Suppressor macrophage treated with lipopolysaccharide for 1 hour (primary cell): ENCODE data around the gene RBBP8.

Source experiments
- DNase-seq, 3 donors: peaks; one replicate each; pipeline ENCODE4 v3.0.0-alpha.2; 2020 to 2022

Gene RBBP8

DNA sequence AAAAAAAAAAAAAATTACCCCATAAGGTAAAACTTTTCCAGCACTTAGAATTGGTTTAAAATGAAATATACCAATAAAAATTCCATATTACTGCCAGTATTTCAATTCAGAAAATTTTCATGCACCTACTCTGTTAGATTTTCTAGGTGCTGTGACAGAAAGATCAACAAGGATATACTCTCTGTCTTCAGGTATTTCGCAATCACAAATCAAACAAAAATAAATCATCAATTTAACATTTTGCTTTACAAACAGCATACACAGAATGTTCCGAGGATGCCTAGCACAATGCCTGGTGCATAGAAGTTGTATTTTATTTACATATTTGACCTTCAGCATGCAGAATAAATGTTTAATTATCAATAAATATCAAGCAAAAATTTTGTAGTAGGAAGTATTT lies 66.5 kb downstream of the RBBP8 start:
- no peak for DNase-seq

- DNase-seq: no peak
Measured at GRCh38 chr18:23003289-23003688, 70.2 kb downstream of the RBBP8 start.

DNA sequence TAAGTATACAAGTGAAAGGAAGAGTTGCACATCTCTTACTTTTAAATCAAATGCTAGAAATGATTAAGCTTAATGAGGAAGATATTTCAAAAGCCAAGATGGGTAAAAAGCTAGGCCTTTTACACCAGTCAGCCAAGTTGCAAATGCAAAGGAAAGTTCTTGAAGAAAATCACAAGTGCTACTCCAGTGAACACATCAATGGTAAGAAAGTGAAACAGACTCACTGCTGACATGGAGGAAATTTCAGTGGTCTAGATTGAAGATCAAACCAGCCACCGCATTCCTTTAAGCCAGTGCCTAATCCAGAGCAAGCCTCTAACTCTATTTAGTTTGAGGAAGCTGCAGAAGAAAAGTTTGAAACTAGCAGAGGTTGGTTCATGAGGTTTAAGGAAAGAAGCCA lies 79.1 kb downstream of the RBBP8 start:
- no peak for DNase-seq

- DNase-seq: no peak
Measured at GRCh38 chr18:23020555-23021294, 87.6 kb downstream of the RBBP8 start.

DNA sequence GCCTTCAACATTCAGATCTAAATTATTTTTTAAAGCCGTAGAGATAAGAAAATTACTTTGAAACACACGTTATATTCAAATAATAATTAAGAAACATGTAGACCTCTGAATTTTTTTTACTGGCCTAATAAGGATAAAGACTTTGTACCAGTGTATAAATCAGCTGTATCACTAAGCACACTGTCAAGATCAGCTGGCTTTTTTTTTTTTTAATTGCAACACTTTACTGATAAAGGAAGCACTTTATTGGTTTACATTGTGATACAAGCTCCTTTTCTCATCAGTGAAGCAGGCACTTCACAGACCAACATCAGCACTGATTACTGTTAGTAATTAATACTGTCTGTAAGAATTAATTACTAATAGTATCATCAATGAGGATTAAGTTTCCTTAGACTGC lies 88.5 kb downstream of the RBBP8 start:
- no peak for DNase-seq

DNA sequence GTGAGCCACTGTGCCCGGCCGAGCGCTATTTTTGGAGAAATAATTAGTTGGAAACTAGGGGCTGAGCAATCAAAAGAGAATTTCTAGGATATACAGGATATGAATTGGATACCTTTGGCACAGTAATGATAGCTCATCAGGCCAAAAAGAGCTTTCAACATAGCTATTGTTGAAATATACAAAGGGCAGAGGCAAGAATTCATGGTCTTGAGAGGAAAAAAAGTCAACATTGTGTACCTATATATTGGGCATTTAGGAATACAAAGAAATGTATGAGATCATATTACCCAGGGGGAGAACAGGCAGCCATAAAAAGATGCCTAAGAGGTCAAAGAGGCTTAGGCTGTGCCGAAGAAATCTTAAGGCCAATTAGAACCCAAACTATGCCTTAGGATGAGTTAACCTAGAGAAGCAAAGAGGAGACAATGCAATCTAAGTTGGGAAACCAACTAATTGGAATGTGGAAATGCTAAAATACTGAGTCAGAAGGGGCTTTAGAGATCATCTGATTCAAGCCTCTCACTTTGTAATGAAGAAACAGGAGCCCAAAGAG lies 99.0 kb downstream of the RBBP8 start:
- peak in 1 of 3 donors; percentile 35 for DNase-seq

DNA sequence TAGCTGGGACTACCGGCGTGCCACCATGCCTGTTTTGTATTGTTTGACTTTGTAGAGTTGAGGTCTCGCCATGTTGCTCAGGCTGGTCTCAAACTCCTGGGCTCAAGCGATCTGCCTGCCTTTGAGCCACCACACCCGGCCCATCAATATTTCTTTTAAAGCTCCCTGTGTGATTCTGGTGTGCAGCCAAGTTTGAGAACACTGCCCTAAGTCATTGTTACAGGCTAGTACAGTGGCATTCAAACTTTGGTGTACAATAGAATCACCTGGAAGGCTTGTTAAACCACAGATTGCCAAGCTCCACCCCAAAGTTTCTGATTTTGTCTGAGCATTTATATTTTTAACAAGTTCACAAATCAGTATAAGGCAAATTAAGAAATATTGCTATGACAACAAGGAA lies 99.9 kb downstream of the RBBP8 start:
- no peak for DNase-seq

DNA sequence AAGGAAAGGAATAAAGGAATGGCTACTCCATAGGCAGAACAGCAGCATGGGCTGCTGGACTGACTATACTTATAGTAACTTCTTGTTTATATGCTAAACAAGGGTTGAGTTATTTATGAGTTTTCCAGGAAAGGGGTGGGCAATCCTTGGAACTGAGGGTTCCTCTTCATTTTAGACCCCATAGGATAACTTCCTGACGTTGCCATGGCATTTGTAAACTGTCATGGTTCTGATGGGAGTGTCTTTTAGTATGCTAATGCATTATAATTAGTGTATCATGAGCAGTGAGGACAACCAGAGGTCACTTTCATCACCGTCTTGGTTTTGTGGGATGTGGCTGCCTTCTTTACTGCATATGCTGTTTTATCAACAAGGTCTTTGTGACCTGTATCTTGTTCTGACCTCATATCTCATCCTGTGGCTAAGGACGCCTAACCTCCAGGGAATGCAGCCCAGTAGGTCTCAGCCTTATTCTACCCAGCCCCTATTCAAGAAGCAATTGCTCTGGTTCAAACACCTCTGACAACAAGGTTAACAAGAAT lies 103.6 kb downstream of the RBBP8 start:
- no peak for DNase-seq

- no peak for DNase-seq
Measured at GRCh38 chr18:23037646-23038045, 104.5 kb downstream of the RBBP8 start.

DNA sequence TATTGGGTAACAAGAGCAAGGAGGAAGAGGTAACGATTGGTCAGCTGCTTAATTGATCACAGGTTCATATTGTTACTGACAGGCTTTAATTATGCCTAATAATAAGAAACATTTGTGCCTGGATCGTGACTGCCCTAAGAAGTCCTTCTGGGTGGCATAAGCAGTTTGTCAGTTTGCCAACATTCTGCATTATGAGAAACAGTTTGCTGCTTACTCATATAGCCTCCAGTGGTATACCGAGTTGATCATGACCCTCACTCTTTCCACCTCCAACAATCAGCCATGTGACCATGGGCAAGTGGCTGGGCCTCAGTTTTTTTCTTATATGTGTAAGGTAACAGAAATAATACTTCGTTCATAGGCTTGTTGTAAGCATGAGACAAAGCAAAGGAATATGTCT lies 105.6 kb downstream of the RBBP8 start:
- DNase-seq: no peak

DNA sequence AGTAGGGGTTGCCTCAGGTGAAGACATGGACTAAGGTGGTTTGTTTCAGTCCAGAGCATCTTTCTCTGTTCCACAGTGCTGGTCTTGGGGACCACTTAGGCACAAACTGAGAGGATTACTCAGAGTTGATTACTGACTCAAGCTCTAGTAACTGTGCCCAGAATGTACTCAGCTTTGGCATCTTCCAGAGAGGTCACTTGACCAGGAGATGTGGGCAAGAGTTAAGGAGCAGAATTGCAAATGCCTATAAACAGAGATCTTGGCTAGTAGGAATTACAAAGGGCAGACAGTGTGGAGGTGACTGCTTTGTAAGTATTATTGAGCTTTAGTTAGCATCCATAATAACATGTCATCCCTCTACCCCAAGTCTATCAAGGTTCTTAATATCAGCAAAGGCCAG lies 109.0 kb downstream of the RBBP8 start:
- DNase-seq: no peak

DNA sequence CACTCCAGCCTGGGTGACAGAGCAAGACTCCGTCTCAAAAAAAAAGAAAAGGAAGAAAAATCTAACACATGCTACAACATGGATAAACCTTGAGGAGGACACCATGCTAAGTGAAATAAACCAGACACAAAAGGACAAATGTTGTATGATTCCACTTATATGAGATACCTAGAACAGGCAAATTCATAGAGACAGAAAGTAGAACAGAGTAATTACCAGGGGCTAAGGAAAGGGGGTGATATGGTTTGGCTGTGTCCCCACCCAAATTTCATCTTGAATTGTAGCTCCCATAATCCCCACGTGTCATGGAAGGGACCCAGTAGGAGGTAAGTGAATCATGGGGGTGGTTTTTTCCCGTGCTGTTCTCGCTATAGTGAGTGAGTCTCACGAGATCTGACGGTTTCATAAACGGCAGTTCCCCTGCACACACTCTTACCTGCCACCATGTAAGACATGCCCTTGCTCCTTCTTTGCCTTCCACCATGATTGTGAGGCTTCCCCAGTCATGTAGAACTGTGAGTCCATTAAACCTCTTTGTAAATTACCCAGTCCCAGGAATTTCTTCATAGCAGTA lies 110.8 kb downstream of the RBBP8 start:
- DNase-seq: no peak

DNA sequence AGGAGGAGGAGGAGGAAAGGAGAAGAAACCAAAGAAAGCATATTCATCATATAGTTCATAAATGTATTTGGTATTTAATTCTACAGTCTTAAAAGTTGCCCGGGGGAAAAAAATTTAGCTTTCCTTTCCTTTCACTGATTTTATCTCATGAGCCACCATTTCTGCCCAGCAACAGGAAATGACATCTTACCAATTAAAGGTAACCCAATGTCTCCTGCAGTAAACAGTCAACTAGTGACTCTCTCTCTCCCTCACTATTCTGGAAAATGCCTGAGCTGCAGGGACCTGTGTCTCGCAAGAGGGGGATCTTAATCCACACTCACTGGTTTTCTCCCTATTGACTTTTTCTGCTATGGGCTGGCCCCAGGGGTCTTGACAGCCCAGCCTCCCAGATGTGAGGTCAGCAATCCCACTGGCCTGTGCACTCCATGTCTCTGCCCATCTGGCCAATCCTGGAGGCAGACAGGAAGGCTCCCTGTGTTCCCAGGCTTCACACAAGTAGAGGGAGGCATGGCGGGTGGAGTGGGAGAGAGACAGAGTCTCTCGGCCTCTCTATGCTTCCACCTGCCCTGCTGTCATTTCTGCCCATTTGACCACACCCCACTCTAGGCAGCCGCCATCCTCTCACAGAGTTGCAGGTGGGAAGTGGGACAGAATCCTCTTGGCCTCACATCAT lies 116.7 kb downstream of the RBBP8 start:
- peak in 1 of 3 donors; percentile 15 for DNase-seq

DNA sequence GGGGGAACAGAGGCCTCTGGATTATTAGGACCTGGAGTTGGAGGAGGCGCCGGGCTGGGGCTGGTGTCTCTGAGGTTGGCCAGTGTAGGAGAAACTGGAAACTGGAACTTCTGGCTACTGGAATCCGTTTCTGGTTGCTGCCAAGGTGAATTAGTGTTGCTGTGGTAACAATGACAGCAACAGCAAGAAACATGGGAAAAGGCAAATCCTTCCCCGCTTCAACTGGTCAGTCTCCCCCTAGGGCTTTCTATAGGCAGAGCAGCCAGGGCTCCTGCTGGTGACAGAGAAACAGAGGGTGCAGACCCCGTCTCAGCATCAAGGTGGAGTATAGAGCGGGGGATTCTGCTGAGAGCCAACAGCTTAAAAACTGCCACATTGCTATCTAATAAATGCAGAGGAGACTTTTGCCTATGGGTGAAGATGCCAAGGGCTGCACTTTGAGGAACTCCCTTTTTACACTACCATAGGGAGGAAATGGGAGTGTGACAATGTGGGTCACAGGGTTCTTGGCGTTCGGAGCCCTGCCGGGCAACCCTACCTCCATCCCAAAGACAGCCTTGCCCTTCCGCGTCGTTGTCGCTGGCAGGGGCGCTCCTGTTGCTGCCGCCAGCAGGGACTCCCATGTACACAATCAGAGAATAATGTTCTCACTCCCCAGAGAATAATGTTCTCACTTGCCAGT lies 120.8 kb downstream of the RBBP8 start:
- DNase-seq: peak; percentile 45 to 50 (median 45)

DNA sequence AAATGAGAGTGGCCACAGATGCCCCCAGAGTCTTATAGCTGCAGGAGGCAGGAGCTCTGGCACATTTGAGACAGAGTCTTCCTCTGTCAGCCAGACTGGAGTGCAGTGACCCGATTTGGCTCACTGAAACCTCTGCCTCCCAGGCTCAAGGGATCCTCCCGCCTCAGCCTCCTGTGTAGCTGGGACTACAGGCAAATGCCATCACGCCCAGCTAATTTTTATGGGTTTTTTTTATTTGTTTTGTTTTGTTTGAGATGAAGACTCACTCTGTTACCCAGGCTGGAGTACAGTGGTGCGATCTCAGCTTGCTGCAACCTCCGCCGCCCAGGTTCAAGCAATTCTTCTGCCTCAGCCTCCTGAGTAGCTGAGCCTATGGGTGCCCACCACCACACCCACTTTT lies 121.4 kb downstream of the RBBP8 start:
- no peak for DNase-seq

GRCh38 chr18:23056315-23056714 lies 123.2 kb downstream of the RBBP8 start:
- no peak for DNase-seq

- DNase-seq: no peak
Measured at GRCh38 chr18:23057096-23057495, 124.0 kb downstream of the RBBP8 start.

DNA sequence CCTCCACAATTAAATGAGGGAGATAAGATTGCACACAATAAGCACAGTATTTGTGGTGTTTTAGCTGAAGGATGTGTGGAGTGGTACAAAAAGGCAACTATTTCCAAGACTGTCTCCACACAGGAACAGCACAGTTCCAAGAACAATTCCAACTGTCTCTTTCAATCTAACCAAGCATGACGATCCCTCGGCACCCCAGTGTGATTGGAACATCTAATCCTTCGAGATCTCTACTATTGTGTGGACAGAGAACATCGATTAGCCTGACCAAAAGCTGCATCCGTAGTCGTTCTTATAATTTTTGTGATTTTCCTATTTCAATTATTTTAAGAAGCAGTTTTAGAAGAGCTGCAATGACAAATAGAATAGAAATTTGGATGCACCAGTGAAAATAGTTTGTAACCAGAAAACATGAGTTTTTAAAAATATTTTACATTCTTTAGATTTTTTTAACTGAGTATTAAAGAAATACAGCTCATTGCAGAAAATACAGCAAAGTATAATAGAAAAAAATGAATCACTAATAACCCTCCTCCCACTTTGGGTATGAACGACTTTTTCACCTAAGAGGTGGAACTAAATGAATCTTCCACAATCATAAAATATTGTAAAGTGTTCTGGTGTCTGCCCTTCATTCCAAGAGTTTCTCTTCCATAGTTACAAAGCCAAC lies 125.8 kb downstream of the RBBP8 start:
- no peak for DNase-seq

DNA sequence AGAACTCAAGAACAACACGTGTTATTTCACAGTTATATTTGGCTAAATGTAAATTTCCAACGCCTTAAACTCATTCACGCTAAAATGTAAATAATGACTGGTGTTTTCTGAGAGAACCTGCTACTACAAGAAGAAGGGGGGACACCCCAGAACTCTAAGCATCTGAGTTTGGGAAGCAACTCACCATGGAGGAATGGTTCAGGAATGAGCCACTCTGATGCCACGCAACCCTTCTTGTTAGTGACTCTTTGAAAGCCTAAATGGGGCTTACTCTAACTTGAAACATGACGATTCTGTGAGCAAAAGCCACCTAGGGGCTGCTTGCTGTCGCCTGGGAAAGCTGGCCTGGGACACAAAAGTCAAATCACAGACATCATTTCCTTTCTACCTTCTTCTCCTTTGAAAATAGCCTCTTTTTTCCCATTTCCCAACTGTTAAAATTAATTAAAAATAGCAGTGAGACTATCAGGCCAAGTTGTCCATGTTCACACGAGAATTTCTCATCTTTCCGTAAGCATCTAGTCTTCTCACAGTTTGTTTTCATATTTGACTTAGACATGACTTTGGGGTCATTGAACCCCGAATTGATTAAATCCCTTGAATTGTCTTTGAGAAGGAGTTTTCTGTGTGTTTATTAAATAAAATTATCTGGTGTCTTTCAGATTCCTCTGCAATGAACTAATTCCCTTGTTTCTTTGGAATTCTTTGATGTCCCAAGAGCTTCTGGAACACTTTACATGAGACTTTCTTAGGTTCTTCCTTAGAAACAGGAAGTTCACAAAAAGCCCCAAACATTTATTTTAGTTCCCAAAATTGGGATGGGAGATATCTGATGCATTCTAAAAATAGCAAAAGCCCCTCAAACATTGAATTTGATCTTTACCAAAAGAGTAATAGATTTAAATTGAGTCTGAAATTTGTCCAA lies 126.7 kb downstream of the RBBP8 start:
- peak in 1 of 3 donors; percentile 3 for DNase-seq

DNA sequence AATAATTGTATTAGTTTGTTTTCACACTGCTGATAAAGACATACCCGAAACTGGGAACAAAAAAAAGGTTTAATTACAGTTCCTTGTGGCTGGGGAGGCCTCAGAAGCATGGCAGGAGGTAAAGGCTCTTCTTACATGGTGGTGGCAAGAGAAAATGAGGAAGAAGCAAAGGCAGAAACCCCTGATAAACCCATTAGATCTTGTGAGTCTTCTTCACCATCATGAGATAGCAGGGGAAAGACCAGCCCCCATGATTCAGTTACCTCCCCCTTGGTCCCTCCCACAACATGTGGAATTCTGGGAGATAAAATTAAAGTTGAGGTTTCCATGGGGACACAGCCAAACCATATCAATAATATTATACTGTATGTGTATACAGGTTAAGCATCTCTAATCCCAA lies 128.9 kb downstream of the RBBP8 start:
- peak; percentile 44 to 61 (median 50) for DNase-seq

- no peak for DNase-seq
Measured at GRCh38 chr18:23063502-23063901, 130.4 kb downstream of the RBBP8 start.
